WTC11 (cell line): ENCODE data around the gene NFATC1. TPM values are rescaled to one million over a fixed set of nuclear protein-coding genes. Genes with fewer than 3 reads are reported as not detected.

Source experiments
- ATAC-seq: fragments of 200-7000 bp; cut with Tn5 transposase; 2 replicates; pipeline ENCODE4 v1.10.0; 2021; ENCODE audit warnings: mild to moderate bottlenecking, moderate library complexity
- CTCF ChIA-PET: fragments of 300-600 bp; sonication (Branson Sonifier 250); formaldehyde crosslinking; loops from one replicate; lab custom pipeline; 2021; ENCODE audit warnings: antibody characterized with exemption; lab: Charles Lee
- POLR2A ChIA-PET: fragments of 350-600 bp; sonication (Branson Sonifier 250); formaldehyde crosslinking; loops from one replicate; lab custom pipeline; 2021; ENCODE audit warnings: antibody characterized with exemption; lab: Charles Lee
- DNase-seq: peaks from one replicate; pipeline ENCODE4 v3.0.0; 2021; ENCODE audit warnings: low spot score
- H3K27ac Mint-ChIP-seq: 2 replicates; pipeline ENCODE4 v1.8.0; 2021; ENCODE audit warnings: mixed read lengths
- H3K27me3 Mint-ChIP-seq: 2 replicates; pipeline ENCODE4 v1.8.0; 2021; ENCODE audit warnings: low read depth, mild to moderate bottlenecking, moderate library complexity, mixed read lengths
- H3K36me3 Mint-ChIP-seq: 2 replicates; pipeline ENCODE4 v1.8.0; 2021; ENCODE audit warnings: mixed read lengths
- H3K4me1 Mint-ChIP-seq: 2 replicates; pipeline ENCODE4 v1.8.0; 2022; ENCODE audit warnings: mixed read lengths
- H3K4me3 Mint-ChIP-seq: 2 replicates; pipeline ENCODE4 v1.8.0; 2021; ENCODE audit warnings: mild to moderate bottlenecking, moderate library complexity, mixed read lengths
- H3K9me3 Mint-ChIP-seq: 2 replicates; pipeline ENCODE4 v1.8.0; 2021; ENCODE audit warnings: mixed read lengths
- AFF4 ChIP-seq: sonication (generic); formaldehyde crosslinking; IDR thresholded peaks from 2 replicates; pipeline ENCODE4 v1.8.1; 2023; ENCODE audit warnings: mild to moderate bottlenecking, missing genetic modification reagents, borderline replicate concordance
- ATF3 ChIP-seq: sonication (generic); formaldehyde crosslinking; conservative IDR thresholded peaks from 2 replicates; pipeline ENCODE4 v1.8.1; 2022; ENCODE audit warnings: mild to moderate bottlenecking, missing genetic modification reagents
- ATF6 ChIP-seq: sonication (generic); formaldehyde crosslinking; IDR thresholded peaks from 2 replicates; pipeline ENCODE4 v1.8.1; 2023; ENCODE audit warnings: mild to moderate bottlenecking, missing genetic modification reagents
- ERG ChIP-seq: fragments of 250-450 bp; sonication (Bioruptor Pico); IDR thresholded peaks from 2 replicates; pipeline ENCODE4 v1.8.0; 2021; ENCODE audit warnings: mild to moderate bottlenecking
- GTF2I ChIP-seq: fragments of 250-450 bp; sonication (Bioruptor Pico); conservative IDR thresholded peaks from 2 replicates; pipeline ENCODE4 v1.4.0; 2021; ENCODE audit warnings: mild to moderate bottlenecking
- JUN ChIP-seq: sonication (generic); formaldehyde crosslinking; IDR thresholded peaks from 2 replicates; pipeline ENCODE4 v1.8.0; 2023; ENCODE audit warnings: mild to moderate bottlenecking, missing genetic modification reagents
- MYBL2 ChIP-seq: sonication (generic); formaldehyde crosslinking; IDR thresholded peaks from 2 replicates; pipeline ENCODE4 v1.8.1; 2023; ENCODE audit warnings: mild to moderate bottlenecking, moderate library complexity, missing genetic modification reagents
- NFYB ChIP-seq: sonication (generic); formaldehyde crosslinking; conservative IDR thresholded peaks from 2 replicates; pipeline ENCODE4 v1.8.0; 2022; ENCODE audit warnings: low read depth, missing genetic modification reagents
- PRDM15 ChIP-seq: sonication (generic); formaldehyde crosslinking; IDR thresholded peaks from 2 replicates; pipeline ENCODE4 v1.8.0; 2022; ENCODE audit warnings: missing genetic modification reagents
- PREB ChIP-seq: sonication (generic); formaldehyde crosslinking; IDR thresholded peaks from 2 replicates; pipeline ENCODE4 v1.8.1; 2022; ENCODE audit warnings: mild to moderate bottlenecking, missing genetic modification reagents, moderate library complexity, borderline replicate concordance
- PRRX2 ChIP-seq: fragments of 250-450 bp; sonication (Bioruptor Pico); IDR thresholded peaks from 2 replicates; pipeline ENCODE4 v1.8.0; 2021; ENCODE audit warnings: mild to moderate bottlenecking
- ZMAT4 ChIP-seq: fragments of 250-450 bp; sonication (Bioruptor Pico); IDR thresholded peaks from 2 replicates; pipeline ENCODE4 v1.9.0; 2021; ENCODE audit warnings: mild to moderate bottlenecking
- ZNF121 ChIP-seq: sonication (generic); formaldehyde crosslinking; IDR thresholded peaks from 2 replicates; pipeline ENCODE4 v1.8.0; 2023; ENCODE audit warnings: missing genetic modification reagents
- ZNF138 ChIP-seq: sonication (generic); formaldehyde crosslinking; conservative IDR thresholded peaks from 2 replicates; pipeline ENCODE4 v1.8.1; 2022; ENCODE audit warnings: mild to moderate bottlenecking, moderate library complexity, missing genetic modification reagents
- ZSCAN18 ChIP-seq: fragments of 250-450 bp; sonication (Bioruptor Pico); IDR thresholded peaks from 2 replicates; pipeline ENCODE4 v2.1.2; 2022; ENCODE audit warnings: mild to moderate bottlenecking, moderate library complexity
- total RNA-seq: library from RNA; stranded (reverse); gene quantifications from 3 replicates; pipeline ENCODE4 v1.2.3, GENCODE V29; 2021

The NFATC1 gene
- total RNA-seq, 1 experiment from 2014 or later: 20.2 TPM

- no peak for TF ChIP-seq PRDM15
- TF ChIP-seq ZNF138 (CRISPR knock-in tag): no peak
- TF ChIP-seq ZSCAN18: no peak
- TF ChIP-seq ATF6: no peak
- no peak for TF ChIP-seq NFYB (CRISPR knock-in tag)
- no peak for TF ChIP-seq JUN (CRISPR knock-in tag)
These were observed 10.9 kb upstream of the NFATC1 start (continued) for GRCh38 chr18:79384834-79385233.

GRCh38 chr18:79385326-79385707 is 10.4 kb upstream of the NFATC1 start:
- no peak overlapping the region for H3K27ac Mint-ChIP-seq
- no peak for TF ChIP-seq GTF2I
- no peak for TF ChIP-seq ZMAT4 (CRISPR knock-in tag)
- TF ChIP-seq MYBL2 (CRISPR knock-in tag): no peak
- TF ChIP-seq ERG: no peak
- TF ChIP-seq PRRX2: no peak
- TF ChIP-seq AFF4 (CRISPR knock-in tag): no peak
- TF ChIP-seq ZNF121: no peak
- no peak for TF ChIP-seq PREB (CRISPR knock-in tag)
- TF ChIP-seq ATF3 (CRISPR knock-in tag): no peak

More at GRCh38 chr18:79385326-79385707, 10.4 kb upstream of the NFATC1 start:
- CTCF ChIA-PET: no interaction called here
- POLR2A ChIA-PET: no interaction called here
- DNase-seq: no peak
- Mint-ChIP-seq H3K9me3 (no peaks in the 10 kb centered on the region), H3K4me3 (no peak overlapping the region), H3K27me3 (peaks cover 15% of the 10 kb centered on the region), H3K4me1 (peaks cover 3% of the 10 kb centered on the region), H3K36me3 (no peaks in the 10 kb centered on the region)
- ATAC-seq: no peak
